IPS-20b (cell line): ENCODE measurements around the gene IQCN.

Experiments used
- H3K27ac ChIP-seq: one replicate; pipeline ENCODE4 v1.5.1; 2013; ENCODE audit warnings: low read length
- H3K27me3 ChIP-seq: 2 replicates; pipeline ENCODE4 v1.6.1; 2013; ENCODE audit warnings: mild to moderate bottlenecking, low read length, inconsistent platforms; ENCODE audit not compliant: insufficient read depth
- H3K36me3 ChIP-seq: 2 replicates; pipeline ENCODE4 v1.6.1; 2013; ENCODE audit warnings: low read depth, mild to moderate bottlenecking, inconsistent platforms, low read length, moderate library complexity; ENCODE audit not compliant: insufficient read depth
- H3K4me1 ChIP-seq: 2 replicates; pipeline ENCODE4 v1.6.1; 2013; ENCODE audit warnings: mild to moderate bottlenecking, control low read depth, inconsistent platforms, low read length, moderate library complexity; ENCODE audit not compliant: insufficient read depth
- H3K4me3 ChIP-seq: 2 replicates; pipeline ENCODE4 v1.5.1; 2013; ENCODE audit warnings: mild to moderate bottlenecking, low read length, inconsistent platforms
- H3K9ac ChIP-seq: 2 replicates; pipeline ENCODE4 v1.6.1; 2013; ENCODE audit warnings: low read depth, mild to moderate bottlenecking, inconsistent platforms, low read length, moderate library complexity
- H3K9me3 ChIP-seq: 2 replicates; pipeline ENCODE4 v1.6.1; 2013; ENCODE audit warnings: mild to moderate bottlenecking, low read depth, low read length, inconsistent platforms; ENCODE audit not compliant: insufficient read depth

IQCN gene

GRCh38 chr19:18274219-18274780 lies at the start of gene IQCN:
Gene IQCN, minus strand, starts transcription at chr19:18274452. Its CDS starts 4,974 bp downstream, at chr19:18269478.
- Histone ChIP-seq H3K36me3 (peaks cover 12% of the 10 kb centered on the region), H3K4me3 (no peak within 1 kb of the TSS), H3K4me1 (peaks cover 3% of the 10 kb centered on the region; the same call in 1 of the 2 replicates), H3K27ac (no peak within 1 kb of the TSS), H3K27me3 (no peaks in the 10 kb centered on the region), H3K9ac (no peak within 1 kb of the TSS), H3K9me3 (no peaks in the 10 kb centered on the region)

GRCh38 chr19:18322759-18323460 lies 48.7 kb upstream of the IQCN start, which contains the start of gene LSM4:
Gene LSM4, minus strand, starts transcription at chr19:18323076. Its CDS starts 56 bp downstream, at chr19:18323020.
- H3K4me3 ChIP-seq, result peak within 1 kb of the TSS; percentile 85
- H3K4me1 ChIP-seq, result peaks cover 15% of the 10 kb centered on the region
- no peaks in the 10 kb centered on the region for H3K9me3 ChIP-seq
- H3K9ac ChIP-seq, result peak within 1 kb of the TSS; percentile 94
- no peaks in the 10 kb centered on the region for H3K36me3 ChIP-seq
- no peaks in the 10 kb centered on the region for H3K27me3 ChIP-seq
- peak within 1 kb of the TSS; percentile 96 for H3K27ac ChIP-seq

GRCh38 chr19:18322318-18322758 lies 48.1 kb upstream of the IQCN start:
- Histone ChIP-seq H3K36me3 (no peaks in the 10 kb centered on the region), H3K27ac (peak overlapping the region; percentile 59), H3K9me3 (no peaks in the 10 kb centered on the region), H3K4me1 (peaks cover 15% of the 10 kb centered on the region), H3K4me3 (peak overlapping the region; percentile 85), H3K9ac (peak overlapping the region; percentile 94), H3K27me3 (no peaks in the 10 kb centered on the region)

- Histone ChIP-seq H3K4me3 (peak overlapping the region; percentile 85), H3K4me1 (peaks cover 15% of the 10 kb centered on the region), H3K36me3 (no peaks in the 10 kb centered on the region), H3K9ac (peak overlapping the region; percentile 94; the same call in 1 of the 2 replicates), H3K27me3 (no peaks in the 10 kb centered on the region), H3K9me3 (no peaks in the 10 kb centered on the region), H3K27ac (peak overlapping the region; percentile 10)
Measured at GRCh38 chr19:18321734-18322102, 47.5 kb upstream of the IQCN start.

GRCh38 chr19:18320865-18321733 lies 46.8 kb upstream of the IQCN start:
- peaks cover 15% of the 10 kb centered on the region for H3K4me1 ChIP-seq
- no peaks in the 10 kb centered on the region for H3K36me3 ChIP-seq
- H3K9me3 ChIP-seq, result no peaks in the 10 kb centered on the region
- H3K27me3 ChIP-seq, result no peaks in the 10 kb centered on the region
- H3K27ac ChIP-seq, result no peak overlapping the region
- H3K9ac ChIP-seq, result peak overlapping the region; percentile 94; the same call in 1 of the 2 replicates
- peak overlapping the region; percentile 85; the same call in 1 of the 2 replicates for H3K4me3 ChIP-seq

- no peaks in the 10 kb centered on the region for H3K27me3 ChIP-seq
- no peak overlapping the region for H3K9ac ChIP-seq
- H3K9me3 ChIP-seq, result no peaks in the 10 kb centered on the region
- H3K27ac ChIP-seq, result no peak overlapping the region
- H3K4me3 ChIP-seq, result no peak overlapping the region
- H3K36me3 ChIP-seq, result peaks cover 11% of the 10 kb centered on the region; the same call in 1 of the 2 replicates
- peaks cover 15% of the 10 kb centered on the region for H3K4me1 ChIP-seq
Measured at GRCh38 chr19:18319591-18320135, 45.4 kb upstream of the IQCN start.

- Histone ChIP-seq H3K36me3 (peaks cover 26% of the 10 kb centered on the region), H3K4me1 (peaks cover 9% of the 10 kb centered on the region), H3K9ac (no peak overlapping the region), H3K27ac (no peak overlapping the region), H3K4me3 (no peak overlapping the region), H3K9me3 (no peaks in the 10 kb centered on the region), H3K27me3 (no peaks in the 10 kb centered on the region)
Measured at GRCh38 chr19:18317961-18318800, 43.9 kb upstream of the IQCN start.

GRCh38 chr19:18313398-18313797 lies 39.1 kb upstream of the IQCN start:
- no peaks in the 10 kb centered on the region for H3K9me3 ChIP-seq
- H3K4me3 ChIP-seq, result no peak overlapping the region
- no peak overlapping the region for H3K27ac ChIP-seq
- peaks cover 74% of the 10 kb centered on the region for H3K36me3 ChIP-seq
- H3K4me1 ChIP-seq, result no peaks in the 10 kb centered on the region
- no peaks in the 10 kb centered on the region for H3K27me3 ChIP-seq
- no peak overlapping the region for H3K9ac ChIP-seq

- H3K9me3 ChIP-seq, result no peaks in the 10 kb centered on the region
- no peak overlapping the region for H3K9ac ChIP-seq
- H3K36me3 ChIP-seq, result peaks cover 87% of the 10 kb centered on the region
- no peaks in the 10 kb centered on the region for H3K4me1 ChIP-seq
- no peaks in the 10 kb centered on the region for H3K27me3 ChIP-seq
- no peak overlapping the region for H3K27ac ChIP-seq
- H3K4me3 ChIP-seq, result no peak overlapping the region
Measured at GRCh38 chr19:18312092-18312534, 37.9 kb upstream of the IQCN start.

- no peak overlapping the region for H3K27ac ChIP-seq
- no peaks in the 10 kb centered on the region for H3K27me3 ChIP-seq
- H3K9me3 ChIP-seq, result no peaks in the 10 kb centered on the region
- H3K4me3 ChIP-seq, result no peak overlapping the region
- H3K36me3 ChIP-seq, result peaks cover 92% of the 10 kb centered on the region
- H3K4me1 ChIP-seq, result no peaks in the 10 kb centered on the region
- H3K9ac ChIP-seq, result no peak overlapping the region
Measured at GRCh38 chr19:18311502-18312091, 37.3 kb upstream of the IQCN start.
